ENCODE measurements around the gene SLC24A4. TPM values are rescaled to one million over a fixed set of nuclear protein-coding genes. Genes with fewer than 3 reads are reported as not detected.

Gene SLC24A4
- polyA plus RNA-seq, 1 donor (not counting 4 experiments of a cell fraction or from before 2014, with no cell fraction given), result 0.10 TPM

GRCh38 chr14:92412912-92413311 is 89.9 kb downstream of the SLC24A4 start:
- Histone ChIP-seq H3K27ac (ENCODE audit: control insufficient read depth, insufficient read depth, low read length) (no peak overlapping the region), H3K9ac (ENCODE audit: control insufficient read depth, extremely low read depth, insufficient read depth, low read length) (no peak overlapping the region), H4K20me1 (ENCODE audit: control insufficient read depth, extremely low read depth, insufficient read depth, low read length) (no peaks in the 10 kb centered on the region), H2AFZ (ENCODE audit: control insufficient read depth, low read length) (no peak overlapping the region), H3K4me1 (ENCODE audit: control insufficient read depth, extremely low read depth, insufficient read depth, low read length) (peaks cover 3% of the 10 kb centered on the region), H3K36me3 (ENCODE audit: control insufficient read depth in 2 of 2, extremely low read depth in 1 of 2, insufficient read depth in 2 of 2, low read length in 2 of 2) (no peaks in the 10 kb centered on the region), H3K4me3 (ENCODE audit: control insufficient read depth in 2 of 3, extremely low read depth in 1 of 3, insufficient read depth in 2 of 3, low read depth in 1 of 3, low read length in 3 of 3) (no peak overlapping the region), H3K27me3 (ENCODE audit: control insufficient read depth, extremely low read depth, insufficient read depth, low read length) (no peaks in the 10 kb centered on the region), H3K4me2 (ENCODE audit: control insufficient read depth, extremely low read depth, insufficient read depth, low read depth, low read length) (no peak overlapping the region), H3K9me3 (ENCODE audit: control insufficient read depth, low read depth, low read length) (no peaks in the 10 kb centered on the region), H3K79me2 (ENCODE audit: control insufficient read depth, insufficient read depth, low read length) (no peaks in the 10 kb centered on the region), H3K9me1 (ENCODE audit: control insufficient read depth, extremely low read depth, insufficient read depth, low read length) (no peaks in the 10 kb centered on the region)
- no peak for TF ChIP-seq EZH2 (IDR thresholded peaks at IDR 0.05; ENCODE audit: low read length)
- dilution Hi-C loops (cut with MboI; ENCODE audit: extremely low pct_ligation_motif_present, low sequenced_read_pairs), result no loop called here
- DNase-seq (ENCODE audit: low read depth, low spot score) (no peak), FAIRE-seq (no peak)

GRCh38 chr14:92413379-92413778 is 90.4 kb downstream of the SLC24A4 start:
- no peaks in the 10 kb centered on the region for H3K9me1 ChIP-seq (ENCODE audit: control insufficient read depth, extremely low read depth, insufficient read depth, low read length)
- no peaks in the 10 kb centered on the region for H3K9me3 ChIP-seq (ENCODE audit: control insufficient read depth, low read depth, low read length)
- no peak for DNase-seq (ENCODE audit: low read depth, low spot score)
- H3K4me3 ChIP-seq (ENCODE audit: control insufficient read depth in 2 of 3, extremely low read depth in 1 of 3, insufficient read depth in 2 of 3, low read depth in 1 of 3, low read length in 3 of 3), result no peak overlapping the region
- H3K4me1 ChIP-seq (ENCODE audit: control insufficient read depth, extremely low read depth, insufficient read depth, low read length), result peaks cover under 1% of the 10 kb centered on the region
- H2AFZ ChIP-seq (ENCODE audit: control insufficient read depth, low read length), result no peak overlapping the region
- H3K79me2 ChIP-seq (ENCODE audit: control insufficient read depth, insufficient read depth, low read length), result no peaks in the 10 kb centered on the region
- no peak for TF ChIP-seq EZH2 (IDR thresholded peaks at IDR 0.05; ENCODE audit: low read length)
- TF ChIP-seq, protein P1, sequence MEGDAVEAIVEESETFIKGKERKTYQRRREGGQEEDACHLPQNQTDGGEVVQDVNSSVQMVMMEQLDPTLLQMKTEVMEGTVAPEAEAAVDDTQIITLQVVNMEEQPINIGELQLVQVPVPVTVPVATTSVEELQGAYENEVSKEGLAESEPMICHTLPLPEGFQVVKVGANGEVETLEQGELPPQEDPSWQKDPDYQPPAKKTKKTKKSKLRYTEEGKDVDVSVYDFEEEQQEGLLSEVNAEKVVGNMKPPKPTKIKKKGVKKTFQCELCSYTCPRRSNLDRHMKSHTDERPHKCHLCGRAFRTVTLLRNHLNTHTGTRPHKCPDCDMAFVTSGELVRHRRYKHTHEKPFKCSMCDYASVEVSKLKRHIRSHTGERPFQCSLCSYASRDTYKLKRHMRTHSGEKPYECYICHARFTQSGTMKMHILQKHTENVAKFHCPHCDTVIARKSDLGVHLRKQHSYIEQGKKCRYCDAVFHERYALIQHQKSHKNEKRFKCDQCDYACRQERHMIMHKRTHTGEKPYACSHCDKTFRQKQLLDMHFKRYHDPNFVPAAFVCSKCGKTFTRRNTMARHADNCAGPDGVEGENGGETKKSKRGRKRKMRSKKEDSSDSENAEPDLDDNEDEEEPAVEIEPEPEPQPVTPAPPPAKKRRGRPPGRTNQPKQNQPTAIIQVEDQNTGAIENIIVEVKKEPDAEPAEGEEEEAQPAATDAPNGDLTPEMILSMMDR (optimal IDR thresholded peaks at IDR 0.05 in 1 of 3, IDR thresholded peaks at IDR 0.05 in 1 of 3, conservative IDR thresholded peaks at IDR 0.05 in 1 of 3; ENCODE audit: extremely low read depth in 1 of 3, insufficient read depth in 2 of 3, low read length in 3 of 3), result no peak
- H3K36me3 ChIP-seq (ENCODE audit: control insufficient read depth in 2 of 2, extremely low read depth in 1 of 2, insufficient read depth in 2 of 2, low read length in 2 of 2), result no peaks in the 10 kb centered on the region
- dilution Hi-C loops (cut with MboI; ENCODE audit: extremely low pct_ligation_motif_present, low sequenced_read_pairs), result no loop called here
- H4K20me1 ChIP-seq (ENCODE audit: control insufficient read depth, extremely low read depth, insufficient read depth, low read length), result no peaks in the 10 kb centered on the region
- no peaks in the 10 kb centered on the region for H3K27me3 ChIP-seq (ENCODE audit: control insufficient read depth, extremely low read depth, insufficient read depth, low read length)
- no peak overlapping the region for H3K4me2 ChIP-seq (ENCODE audit: control insufficient read depth, extremely low read depth, insufficient read depth, low read depth, low read length)
- no peak for FAIRE-seq
- no peak overlapping the region for H3K9ac ChIP-seq (ENCODE audit: control insufficient read depth, extremely low read depth, insufficient read depth, low read length)
- no peak overlapping the region for H3K27ac ChIP-seq (ENCODE audit: control insufficient read depth, insufficient read depth, low read length)
